HG02759 (cell line): ENCODE data around the gene TUBA1B.
"Not testable (repeated sequence)": the region's sequence is repeated elsewhere in the genome, so short reads cannot be mapped to it uniquely, and the experiment has no call there.

Experiments used
- ATAC-seq: cut with Tn5 transposase; IDR thresholded peaks from one replicate; pipeline ENCODE4 v1.9.1; 2021; ENCODE audit warnings: mild to moderate bottlenecking, moderate library complexity; ENCODE audit not compliant: unreplicated experiment

Gene TUBA1B

DNA sequence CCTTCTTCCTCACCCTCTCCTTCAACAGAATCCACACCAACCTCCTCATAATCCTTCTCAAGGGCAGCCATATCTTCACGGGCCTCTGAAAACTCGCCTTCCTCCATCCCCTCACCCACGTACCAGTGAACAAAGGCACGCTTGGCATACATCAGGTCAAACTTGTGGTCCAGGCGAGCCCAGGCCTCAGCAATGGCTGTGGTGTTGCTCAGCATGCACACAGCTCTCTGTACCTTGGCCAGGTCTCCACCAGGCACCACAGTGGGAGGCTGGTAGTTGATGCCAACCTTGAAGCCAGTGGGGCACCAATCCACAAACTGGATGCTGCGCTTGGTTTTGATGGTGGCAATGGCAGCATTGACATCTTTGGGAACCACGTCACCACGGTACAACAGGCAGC lies 3.2 kb downstream of the TUBA1B start:
- not testable (repeated sequence) for ATAC-seq

DNA sequence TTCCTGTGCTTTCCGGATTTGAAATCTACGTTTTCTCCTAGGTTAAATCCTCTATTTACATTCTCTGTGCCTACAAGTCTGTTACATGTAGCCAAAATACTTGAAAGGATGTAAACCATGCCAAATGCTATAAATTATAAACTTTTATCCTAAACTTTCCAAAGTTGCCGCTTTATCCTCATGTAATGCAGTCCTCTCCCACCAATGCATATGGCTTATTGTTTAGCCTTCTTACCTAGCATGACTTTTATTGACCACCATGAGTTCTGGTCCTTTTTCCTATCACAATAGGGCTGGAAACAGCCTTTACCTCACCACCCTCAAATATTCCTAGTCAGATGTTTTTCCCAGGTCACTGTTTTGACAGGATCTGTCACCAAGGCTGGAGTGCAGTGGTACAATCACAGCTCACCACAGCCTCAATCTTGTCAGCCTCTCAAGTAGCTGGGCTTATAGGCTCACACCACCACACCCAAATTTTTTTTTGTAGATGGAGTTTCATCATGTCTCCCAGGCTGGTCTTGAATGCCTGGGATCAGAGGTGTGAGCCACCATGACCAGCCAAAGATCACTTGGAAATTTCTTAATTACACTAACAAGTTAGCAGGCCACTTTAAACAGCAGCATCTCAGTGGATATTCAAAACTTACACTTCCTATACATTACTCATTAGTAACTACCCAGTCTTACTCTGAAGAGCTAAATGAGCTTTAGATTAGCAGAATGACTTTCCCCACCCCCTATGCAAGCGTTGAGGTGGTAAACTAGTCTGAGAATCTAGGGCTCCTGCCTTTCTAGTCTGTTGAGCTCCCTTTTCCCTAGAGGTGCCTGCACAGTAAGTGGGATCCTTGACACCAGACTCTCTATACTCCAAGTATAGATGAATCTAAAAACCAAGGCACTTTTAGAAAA lies 4.1 kb downstream of the TUBA1B start:
- no peak for ATAC-seq

DNA sequence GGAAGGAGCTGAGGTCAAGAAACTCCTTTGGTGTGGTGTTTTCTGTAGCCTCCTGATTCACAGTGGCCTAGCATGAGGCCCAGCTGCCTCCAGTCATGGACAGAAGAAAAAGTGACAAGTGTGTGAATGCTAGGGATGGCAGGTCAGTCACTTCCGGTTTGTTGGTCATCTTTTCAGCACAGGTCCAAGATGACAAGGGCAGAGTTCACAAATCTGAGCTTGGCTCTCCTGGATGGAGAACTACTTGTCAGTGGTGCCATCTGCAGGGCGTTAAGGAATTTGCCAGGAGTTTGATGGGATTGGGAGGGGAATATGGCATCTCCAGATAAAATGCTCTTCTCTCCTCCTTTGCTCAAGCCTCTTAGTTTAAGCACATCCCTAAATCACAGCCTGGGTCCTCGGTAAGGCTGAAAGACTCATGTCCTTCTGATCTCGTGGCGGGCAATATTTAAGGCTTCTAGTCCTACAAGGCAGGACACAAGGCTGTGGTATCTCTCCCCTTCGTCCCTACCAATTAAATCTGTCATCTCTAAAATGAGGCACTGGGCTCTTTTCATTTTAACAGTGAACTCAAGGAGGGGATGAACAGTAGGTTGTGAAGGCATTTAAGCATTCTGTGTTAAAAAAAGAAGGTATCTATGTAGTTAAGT lies 10.0 kb downstream of the TUBA1B start:
- no peak for ATAC-seq

DNA sequence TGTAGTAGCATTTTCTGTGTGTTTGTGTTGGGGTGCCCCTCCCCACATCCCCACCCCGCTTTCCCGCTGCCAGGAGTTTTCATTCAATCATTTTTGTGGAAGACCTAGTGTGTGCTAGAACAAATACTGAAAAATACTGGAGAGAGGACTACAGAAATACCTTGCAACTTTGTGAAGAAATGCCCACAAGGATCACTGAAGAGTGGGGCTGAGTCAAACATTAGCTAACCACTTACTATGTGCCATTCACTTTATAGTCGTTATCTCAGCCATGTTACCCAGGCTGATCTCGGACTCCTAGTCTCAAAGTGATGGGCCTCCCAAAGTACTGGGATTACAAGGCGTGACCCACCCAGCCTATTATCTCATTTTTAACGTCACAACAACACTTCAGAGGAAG lies 20.0 kb downstream of the TUBA1B start:
- peak; percentile 5 for ATAC-seq

DNA sequence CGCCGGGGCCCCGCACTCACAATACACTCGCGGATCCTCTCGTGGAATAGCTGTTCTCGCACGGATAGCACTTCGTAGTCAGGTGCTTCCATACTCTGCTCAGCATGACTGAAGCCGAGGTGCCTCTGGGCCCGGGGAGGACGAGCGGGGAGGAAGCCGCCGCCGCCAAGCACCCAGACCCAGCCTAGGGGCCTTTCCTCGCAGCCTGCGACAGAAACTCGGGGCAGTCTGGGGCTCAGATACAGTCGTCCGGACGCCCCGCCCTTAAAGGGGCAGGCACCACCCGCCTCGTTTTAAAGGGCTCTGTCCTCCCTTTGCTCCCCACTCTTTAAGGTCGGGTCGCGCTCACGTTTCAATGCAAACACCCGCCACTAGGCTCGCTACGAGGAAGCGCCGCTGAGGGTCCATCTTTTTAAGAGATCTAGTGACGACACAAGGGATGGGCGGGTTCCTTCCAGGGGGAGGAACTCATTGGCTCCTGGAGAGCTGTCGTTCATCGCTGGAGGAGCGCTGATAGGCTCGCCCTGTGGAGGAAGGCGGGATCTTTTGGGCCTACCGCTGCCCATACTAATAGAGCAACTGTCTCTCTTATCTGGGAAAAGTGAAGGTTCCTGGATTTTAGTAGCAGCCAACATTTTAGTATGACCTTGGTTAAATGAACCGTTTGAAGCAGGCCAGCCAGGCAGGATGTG lies 20.6 kb downstream of the TUBA1B start, which contains the start of gene LMBR1L:
LMBR1L (minus strand) TSS at position 384 of the 692 bp plus-strand sequence; CDS start at position 92, 292 bp downstream.
- peak; percentile 98 for ATAC-seq

DNA sequence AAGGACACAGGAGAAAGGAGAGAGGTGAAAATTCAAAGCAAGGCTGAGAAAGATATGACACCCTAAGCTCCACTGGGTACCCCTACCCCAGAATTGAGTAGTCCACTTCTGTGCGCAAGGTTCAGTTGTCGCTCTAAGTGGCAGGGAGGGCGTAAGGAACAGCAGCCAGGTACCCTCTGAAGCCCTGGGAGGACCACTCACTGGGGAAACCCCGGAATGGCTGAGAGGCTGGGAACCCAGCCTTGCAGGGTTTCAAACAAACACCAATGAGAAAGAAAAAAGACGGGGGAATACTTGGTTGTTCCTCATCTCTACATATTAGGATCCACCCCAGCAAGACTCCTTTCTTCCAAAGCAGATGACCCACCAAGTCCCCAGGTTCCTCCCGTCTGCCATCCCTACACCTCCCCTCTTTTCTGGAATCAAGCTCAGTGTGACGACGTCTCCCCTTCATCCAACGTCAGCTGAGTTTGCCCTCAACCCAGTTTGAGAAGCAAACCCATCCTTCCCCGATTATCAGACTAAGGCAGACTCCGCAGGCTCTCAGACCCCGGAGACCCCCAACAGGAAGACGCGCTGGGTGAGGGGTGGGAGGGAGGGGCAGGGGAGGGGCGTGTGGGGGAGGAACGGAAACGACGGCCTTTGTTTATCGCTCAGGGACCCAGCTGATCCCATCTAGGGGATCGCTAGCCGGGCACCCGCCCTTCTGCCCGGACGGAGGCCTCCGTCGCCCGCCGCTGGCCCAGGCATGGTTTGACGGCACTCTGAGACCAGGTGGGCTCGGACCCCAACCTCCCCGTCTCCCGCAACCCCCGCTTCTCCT lies 21.3 kb downstream of the TUBA1B start:
- ATAC-seq, result no peak

DNA sequence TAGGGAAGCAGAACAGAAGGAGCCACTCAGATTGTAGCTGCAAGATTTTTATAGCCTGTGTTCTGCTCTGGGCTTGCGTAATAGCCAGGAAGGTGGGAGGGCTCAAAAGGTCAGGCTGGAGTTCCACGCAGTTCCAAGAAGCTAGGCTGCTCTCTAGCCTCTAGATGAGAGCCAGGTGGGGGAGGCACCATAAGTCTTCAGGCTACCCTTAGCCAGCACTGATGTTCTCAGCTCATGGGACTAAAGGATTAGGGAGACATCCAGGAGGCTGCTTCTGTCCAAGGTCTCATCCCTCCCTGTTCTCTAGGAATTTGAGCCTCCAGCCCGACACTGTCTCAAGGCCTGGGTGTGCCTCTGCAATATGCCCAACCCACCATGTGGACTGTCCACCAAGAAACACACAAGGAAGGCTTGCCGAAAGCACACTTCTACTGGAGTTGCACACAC lies 22.2 kb downstream of the TUBA1B start:
- ATAC-seq, result no peak

DNA sequence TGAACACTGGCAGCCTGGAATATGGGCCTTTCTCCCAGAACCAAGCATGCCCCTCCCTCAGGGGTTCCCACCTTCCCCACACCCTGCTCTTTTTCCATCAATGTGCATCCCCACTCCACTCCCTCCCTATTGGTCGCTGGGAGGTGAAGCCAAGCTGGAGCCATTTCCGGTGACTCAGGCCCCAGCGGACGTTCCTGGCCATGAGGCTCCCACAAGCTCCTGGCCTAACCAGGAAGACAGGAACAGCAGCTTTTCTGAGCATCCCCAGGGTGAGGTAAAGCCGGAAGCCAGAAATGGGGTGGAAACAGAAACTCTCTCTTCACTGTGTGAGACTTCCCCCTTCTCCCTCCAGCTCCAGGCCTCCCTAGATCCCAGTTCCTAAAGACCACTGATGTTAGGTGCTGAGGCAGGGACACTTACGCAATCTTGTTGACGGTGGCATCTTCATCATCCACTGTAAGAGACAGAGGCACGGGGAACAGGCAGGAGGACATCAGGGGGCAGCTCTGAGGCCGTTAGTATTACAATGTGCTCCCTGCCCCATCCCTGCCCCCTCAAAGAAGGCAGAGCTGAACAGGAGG lies 25.6 kb downstream of the TUBA1B start:
- ATAC-seq, result no peak

DNA sequence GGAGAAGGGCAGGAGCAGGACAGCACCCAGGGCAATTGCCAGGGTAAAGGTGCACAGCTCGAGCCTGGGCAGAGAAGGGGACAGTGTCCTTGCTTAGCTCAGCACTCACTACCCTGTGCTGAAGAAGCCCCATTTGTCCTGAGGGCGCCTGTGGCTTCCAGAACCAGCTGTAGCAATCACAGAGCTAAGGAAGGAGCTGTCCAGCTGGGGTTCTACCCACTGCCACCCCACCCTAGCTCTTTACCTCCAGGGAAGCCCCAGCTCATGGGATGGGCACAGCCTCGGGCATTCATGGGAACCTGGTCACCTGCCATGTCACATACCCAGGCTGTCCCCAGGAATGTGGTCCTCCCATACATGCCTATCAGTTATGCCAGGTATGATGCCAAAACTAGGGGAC lies 26.4 kb downstream of the TUBA1B start:
- no peak for ATAC-seq

DNA sequence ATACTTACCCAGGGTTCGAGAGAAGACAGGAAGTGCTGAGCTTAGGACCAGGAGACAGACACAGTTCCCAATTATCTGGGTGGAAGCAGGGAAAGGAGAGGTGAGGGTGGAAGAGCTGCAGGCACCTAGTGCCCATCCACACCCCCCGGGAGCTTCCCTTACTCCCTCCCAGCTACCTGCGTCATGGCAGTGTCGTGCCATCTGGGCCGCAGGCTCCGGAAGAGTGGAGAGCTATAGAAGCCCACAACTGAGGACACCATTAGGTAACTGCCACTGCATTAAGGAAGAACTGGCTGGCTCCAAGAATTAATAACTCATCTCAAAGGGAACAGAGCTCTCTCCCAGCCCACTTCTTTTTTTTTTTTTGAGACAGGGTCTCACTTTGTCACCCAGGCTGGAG lies 30.8 kb downstream of the TUBA1B start:
- ATAC-seq, result no peak

DNA sequence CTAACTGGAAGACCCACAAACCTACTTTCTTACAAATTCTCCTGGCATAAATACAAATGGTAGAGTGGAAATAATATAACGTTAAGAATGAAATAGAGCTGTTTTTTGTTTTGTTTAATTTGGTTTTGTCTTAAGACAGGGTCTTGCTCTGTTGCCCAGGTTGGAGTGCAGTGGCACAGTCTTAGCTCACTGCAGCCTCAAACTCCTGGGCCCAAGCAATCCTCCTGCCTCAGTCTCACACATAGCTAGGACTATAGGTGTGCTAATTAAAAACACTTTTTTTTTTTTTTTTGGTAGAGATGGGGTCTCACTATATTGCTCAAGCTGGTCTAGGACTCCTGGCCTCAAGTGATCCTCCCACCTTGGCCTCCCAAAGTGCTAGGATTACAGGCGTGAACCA lies 32.5 kb downstream of the TUBA1B start:
- no peak for ATAC-seq

DNA sequence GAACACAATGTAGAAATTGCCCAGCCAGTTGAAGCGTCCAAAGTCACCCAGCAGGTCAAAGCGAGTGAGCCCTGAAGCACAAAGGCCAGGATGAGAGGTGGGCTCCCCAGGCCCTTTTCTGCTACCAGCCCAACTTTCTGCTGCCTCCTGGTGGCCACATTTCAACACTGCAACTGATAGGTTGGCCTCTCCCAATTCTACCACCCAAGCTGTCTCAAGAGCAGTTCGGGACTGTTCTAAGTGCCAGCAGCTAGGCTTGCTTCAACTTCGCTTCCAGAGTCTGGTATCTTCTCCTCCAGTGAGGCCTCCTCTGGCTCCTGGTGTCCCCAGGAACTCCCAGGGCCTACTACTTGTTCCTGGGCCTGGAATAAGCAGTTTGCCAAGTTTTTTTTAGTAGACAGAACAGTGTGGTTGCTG lies 33.2 kb downstream of the TUBA1B start:
- no peak for ATAC-seq

DNA sequence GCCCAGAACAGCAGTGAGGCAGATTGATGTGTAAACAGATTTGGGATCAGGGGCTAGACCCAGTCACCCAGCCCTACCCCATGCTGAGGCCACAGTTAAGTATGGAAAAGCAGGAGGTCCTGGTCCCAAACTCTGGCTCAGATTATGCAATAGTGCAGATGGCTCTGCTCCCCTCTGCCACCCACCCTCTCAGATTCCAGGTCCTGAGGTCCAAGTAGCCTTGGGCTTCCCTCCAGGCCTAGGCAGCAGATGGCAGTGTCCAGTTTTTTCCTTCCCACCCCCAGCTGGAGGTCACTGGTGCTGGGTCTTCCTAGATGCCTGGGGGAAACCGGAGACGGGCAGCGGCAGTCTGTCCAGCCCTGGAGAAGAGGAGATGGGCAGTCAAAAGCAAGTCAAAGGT lies 33.8 kb downstream of the TUBA1B start:
- ATAC-seq, result no peak

DNA sequence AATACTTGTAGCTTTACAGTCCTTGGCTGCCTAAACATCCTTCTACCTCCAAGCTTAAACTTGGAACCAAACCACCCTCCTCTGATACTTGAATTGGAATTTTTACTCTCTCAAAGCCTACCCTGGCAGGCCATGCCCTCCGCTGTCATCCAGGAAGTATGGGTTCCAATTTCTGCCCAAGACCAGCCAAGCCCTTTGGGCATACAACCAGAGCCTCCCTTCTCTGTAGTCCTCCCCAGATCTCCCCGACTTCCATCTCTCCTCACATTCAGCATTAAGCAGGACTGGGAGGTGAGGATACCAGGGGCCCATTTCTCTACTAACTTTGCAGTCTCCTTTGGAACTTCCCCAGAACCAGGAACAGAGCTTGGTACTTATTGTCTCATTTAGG lies 36.2 kb downstream of the TUBA1B start:
- ATAC-seq, result no peak

DNA sequence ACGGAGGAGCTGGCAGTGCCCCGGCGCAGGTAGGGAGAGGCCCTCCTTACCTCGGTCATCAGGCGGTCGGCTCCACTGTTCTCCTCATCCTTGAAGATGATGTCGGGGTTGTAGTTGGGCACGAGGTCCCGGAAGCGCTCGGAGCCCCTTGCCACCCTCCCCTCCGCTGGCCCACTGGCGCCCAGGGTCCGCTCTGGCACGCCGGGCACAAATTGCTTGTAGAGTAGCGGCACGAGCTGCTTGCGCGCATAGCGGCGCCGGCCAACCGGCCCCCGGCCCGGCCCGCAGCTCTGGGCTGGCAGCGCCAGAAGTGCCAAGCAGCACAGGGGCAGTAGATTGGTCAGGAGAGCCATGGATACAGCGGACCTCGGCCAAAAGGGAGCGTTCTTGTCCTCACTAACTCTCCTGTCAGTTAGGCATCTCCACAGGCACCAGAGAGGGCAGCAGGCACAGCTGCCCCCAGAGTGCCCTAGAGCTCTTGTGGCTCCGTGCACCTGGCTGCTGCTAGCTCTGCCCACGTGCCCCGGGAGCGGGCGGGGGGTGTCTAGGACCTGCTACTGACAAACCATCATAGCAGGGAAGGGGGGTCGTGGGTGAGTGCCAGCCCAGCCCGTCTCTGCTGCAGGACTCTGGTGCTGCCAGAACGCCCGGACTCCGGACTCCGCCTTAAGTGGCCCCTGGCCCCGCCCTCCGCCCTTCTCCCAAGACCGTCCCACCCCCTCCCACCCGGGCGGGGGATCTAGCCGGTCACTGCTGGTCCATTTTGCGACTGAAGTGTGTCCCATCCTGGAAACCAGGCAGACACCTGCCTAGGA lies 36.8 kb downstream of the TUBA1B start, which contains the start of gene DHH:
DHH (minus strand) TSS at position 642 of the 815 bp plus-strand sequence; CDS start at position 353, 289 bp downstream.
- ATAC-seq, result no peak

DNA sequence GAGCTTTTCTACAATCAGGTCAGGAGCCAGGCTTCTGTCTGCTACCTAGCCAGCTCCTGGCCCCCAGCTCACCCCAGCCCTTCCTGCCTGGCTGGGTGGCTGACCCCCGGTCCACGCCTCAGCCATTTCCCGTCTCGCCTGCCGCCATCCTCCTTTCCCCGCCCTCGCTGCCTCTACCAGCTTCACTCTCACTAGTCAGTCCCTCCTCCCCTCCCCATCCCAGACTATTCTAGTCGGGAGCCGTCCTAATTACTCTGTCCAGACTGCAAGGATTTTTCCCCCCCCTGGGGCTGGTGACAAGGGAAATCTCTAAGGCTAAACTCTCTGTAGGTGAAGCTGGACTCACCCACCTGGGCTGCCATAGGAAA lies 37.4 kb downstream of the TUBA1B start:
- no peak for ATAC-seq

DNA sequence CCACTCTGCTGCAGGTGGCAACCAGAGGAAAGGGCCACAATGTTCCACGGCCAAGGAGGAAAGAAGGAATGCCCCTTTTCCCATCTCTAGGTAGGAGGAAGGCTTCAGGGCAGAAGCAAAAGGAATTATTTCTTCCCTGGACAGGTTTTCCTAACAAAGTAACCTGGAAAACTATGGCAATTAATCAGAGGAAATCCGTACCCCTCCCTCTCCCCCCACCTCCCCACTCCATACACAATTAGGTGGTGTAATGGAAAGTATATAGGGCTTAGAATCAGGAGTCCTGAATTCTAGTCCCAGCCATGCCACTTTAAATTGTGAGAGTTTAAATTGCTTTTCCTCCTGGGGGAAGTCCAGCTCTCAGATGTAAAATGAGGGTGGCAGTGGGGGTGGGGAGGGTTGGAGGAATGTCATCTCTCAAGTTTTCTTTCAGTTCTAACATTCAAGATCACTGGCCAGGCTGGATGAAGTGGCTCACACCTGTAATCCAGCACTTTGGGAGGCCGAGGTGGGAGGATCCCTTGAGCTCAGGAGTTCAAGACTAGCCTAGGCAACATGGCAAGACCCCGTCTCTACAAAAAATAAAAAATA lies 38.3 kb downstream of the TUBA1B start:
- no peak for ATAC-seq

DNA sequence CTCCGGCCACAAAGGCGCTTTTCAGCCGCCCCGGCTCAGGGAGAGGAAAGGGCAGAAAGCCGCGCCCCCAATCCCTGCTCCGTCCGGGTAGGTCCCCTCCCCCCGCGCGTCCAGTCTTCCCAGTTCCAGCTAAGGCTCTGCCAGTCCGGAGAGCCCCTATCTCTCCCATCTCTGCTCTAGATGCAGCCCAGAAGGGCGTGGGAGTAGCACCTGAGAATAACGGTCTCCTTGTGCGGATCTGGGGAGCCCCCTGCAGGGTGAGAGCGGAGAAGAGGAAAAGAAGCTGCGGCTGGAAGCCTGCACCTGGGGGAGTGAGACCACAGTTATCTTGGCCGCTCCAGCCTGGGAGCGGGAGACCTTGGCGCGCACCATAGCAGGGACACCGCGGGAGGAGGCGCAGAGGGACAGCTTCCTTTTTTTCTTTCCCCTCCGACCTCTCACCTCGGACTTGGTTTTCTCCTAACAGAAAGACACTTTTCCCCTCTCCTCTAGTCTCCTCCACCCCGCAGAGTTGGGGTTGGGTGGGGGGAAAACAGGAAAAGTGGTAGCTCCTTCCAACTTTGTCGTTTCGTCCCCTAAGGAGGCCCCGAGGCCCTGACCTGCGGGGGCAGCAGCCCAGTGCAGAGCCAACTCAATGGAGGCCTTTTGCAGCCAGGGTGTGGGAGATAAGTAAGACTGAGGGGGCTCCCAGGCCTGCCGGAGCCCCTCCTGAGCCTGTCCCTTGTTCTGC lies 38.9 kb downstream of the TUBA1B start:
- no peak for ATAC-seq

DNA sequence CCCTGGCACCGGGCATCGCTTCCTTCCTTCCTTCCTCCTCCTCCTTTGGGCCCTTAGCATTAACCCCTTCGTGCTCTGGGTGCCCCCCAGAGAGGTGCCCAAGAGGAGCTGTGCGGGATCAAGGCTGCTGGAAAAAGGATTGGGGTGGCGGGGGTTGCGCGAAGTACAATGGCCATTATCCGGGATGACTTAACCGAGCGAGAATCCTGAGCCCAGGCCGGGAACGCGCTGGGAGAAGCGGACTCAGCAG lies 39.4 kb downstream of the TUBA1B start:
- no peak for ATAC-seq
